Esophagus muscularis mucosa (tissue), 4 donors: ENCODE measurements around the gene CSMD2. TPM values are rescaled to one million over a fixed set of nuclear protein-coding genes. Genes with fewer than 3 reads are reported as not detected.

Experiments
- DNase-seq: peaks from one replicate; pipeline ENCODE4 v3.0.0-alpha.2; 2017; ENCODE audit errors: extremely low spot score
- H3K27ac ChIP-seq, 4 donors: fragments of 200-600 bp; sonication (generic); replicated peaks in 1 of 4; 1 replicate in 3 of 4; 2 replicates in 1 of 4; pipeline ENCODE4 v1.5.1; 2016 to 2019; ENCODE audit warnings: mild to moderate bottlenecking in 1 of 4
- H3K27me3 ChIP-seq, 4 donors: fragments of 200-600 bp; sonication (generic); one replicate each; pipeline versions ENCODE4 v1.5.1 to v1.6.0; 2016 to 2019
- H3K36me3 ChIP-seq, 4 donors: fragments of 200-600 bp; sonication (generic); one replicate each; pipeline ENCODE4 v1.5.1; 2016 to 2019
- H3K4me1 ChIP-seq, 4 donors: fragments of 200-600 bp; sonication (generic); one replicate each; pipeline ENCODE4 v1.5.1; 2016 to 2019
- H3K4me3 ChIP-seq, 4 donors: fragments of 200-600 bp; sonication (generic); 1 replicate in 2 of 4; 2 replicates in 2 of 4; pipeline ENCODE4 v1.5.1; 2016 to 2019; ENCODE audit warnings: mild to moderate bottlenecking in 4 of 4, moderate library complexity in 1 of 4
- H3K9me3 ChIP-seq, 4 donors: fragments of 200-600 bp; sonication (generic); 1 replicate in 3 of 4; 2 replicates in 1 of 4; pipeline ENCODE4 v1.5.1; 2016 to 2019
- EP300 ChIP-seq: sonication (generic); formaldehyde crosslinking; IDR thresholded peaks from one replicate; pipeline ENCODE4 v1.6.1; 2017; ENCODE audit warnings: antibody characterized with exemption
- POLR2A ChIP-seq: fragments of 450-650 bp; IDR thresholded peaks from one replicate; pipeline ENCODE4 v1.6.1; 2017; ENCODE audit warnings: antibody characterized with exemption, moderate library complexity, mild to moderate bottlenecking, low read depth
- POLR2AphosphoS5 ChIP-seq, 2 donors: sonication (generic); formaldehyde crosslinking; IDR thresholded peaks; one replicate each; pipeline ENCODE4 v1.6.1; 2017; ENCODE audit warnings: antibody characterized with exemption in 2 of 2
- WGBS: methylation state at CpG from one replicate; pipeline ENCODE4 v1.1.5; 2018; 5-methylcytosine and 5-hydroxymethylcytosine counted together
- intact Hi-C: fragments of 100-400 bp; cut with DNase I; formaldehyde crosslinking; loops from one replicate; pipeline ENCODE4 v1.15.1; 2023
- total RNA-seq, 4 donors: library from RNA; depleted of rRNA; stranded (reverse); fragments of >200 nt; gene quantifications; one replicate each; pipeline versions ENCODE4 v1.1.0 to v1.2.1, GENCODE V29; 2016
- TF ChIP-seq, protein P1 (sequence below), 3 experiments: fragments of 200-600 bp in 2 of 3; fragments of 450-650 bp in 1 of 3; sonication (generic) in 2 of 3; IDR thresholded peaks; one replicate each; pipeline ENCODE4 v1.5.1; 2017 to 2019; ENCODE audit warnings: antibody characterized with exemption in 3 of 3, mild to moderate bottlenecking in 2 of 3, moderate library complexity in 1 of 3

Gene CSMD2
- total RNA-seq, 4 donors from 2014 or later, result 0.26 to 0.75 (median 0.37) TPM

DNA sequence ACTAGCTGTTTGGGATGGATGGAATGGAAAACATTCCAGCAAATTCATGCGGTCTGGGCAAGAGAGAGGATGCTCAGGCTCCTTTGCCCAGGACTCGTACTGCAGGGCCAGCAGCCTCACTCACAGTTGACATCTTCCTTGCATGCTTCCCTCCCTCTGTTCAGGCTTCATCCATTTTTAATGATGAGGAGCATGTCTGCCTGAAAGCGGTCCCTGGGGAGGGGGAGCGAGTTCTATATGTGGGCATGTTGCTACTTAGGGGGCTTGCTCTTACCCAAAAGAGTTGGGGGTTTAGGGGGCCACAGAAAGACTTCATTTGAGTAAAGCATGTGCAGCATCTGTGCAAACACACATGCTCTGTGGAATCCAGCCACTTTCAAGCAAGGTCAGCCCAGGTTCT lies 203.0 kb downstream of the CSMD2 start:
- no peak overlapping the region for H3K4me3 ChIP-seq
- WGBS, result 73% methylated on average over 3 of the region's 4 CpGs
- DNase-seq, result no peak
- H3K4me1 ChIP-seq, result no peaks in the 10 kb centered on the region
- TF ChIP-seq POLR2A, result no peak
- TF ChIP-seq EP300, result no peak
- TF ChIP-seq, protein P1, sequence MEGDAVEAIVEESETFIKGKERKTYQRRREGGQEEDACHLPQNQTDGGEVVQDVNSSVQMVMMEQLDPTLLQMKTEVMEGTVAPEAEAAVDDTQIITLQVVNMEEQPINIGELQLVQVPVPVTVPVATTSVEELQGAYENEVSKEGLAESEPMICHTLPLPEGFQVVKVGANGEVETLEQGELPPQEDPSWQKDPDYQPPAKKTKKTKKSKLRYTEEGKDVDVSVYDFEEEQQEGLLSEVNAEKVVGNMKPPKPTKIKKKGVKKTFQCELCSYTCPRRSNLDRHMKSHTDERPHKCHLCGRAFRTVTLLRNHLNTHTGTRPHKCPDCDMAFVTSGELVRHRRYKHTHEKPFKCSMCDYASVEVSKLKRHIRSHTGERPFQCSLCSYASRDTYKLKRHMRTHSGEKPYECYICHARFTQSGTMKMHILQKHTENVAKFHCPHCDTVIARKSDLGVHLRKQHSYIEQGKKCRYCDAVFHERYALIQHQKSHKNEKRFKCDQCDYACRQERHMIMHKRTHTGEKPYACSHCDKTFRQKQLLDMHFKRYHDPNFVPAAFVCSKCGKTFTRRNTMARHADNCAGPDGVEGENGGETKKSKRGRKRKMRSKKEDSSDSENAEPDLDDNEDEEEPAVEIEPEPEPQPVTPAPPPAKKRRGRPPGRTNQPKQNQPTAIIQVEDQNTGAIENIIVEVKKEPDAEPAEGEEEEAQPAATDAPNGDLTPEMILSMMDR (IDR thresholded peaks at IDR 0.05), result no peak
- TF ChIP-seq POLR2AphosphoS5 (IDR thresholded peaks at IDR 0.05), result no peak
- no peaks in the 10 kb centered on the region for H3K36me3 ChIP-seq
- intact Hi-C loops, result no loop called here
- peaks cover 0 to 17% (median 0%) of the 10 kb centered on the region in 4 donors for H3K27me3 ChIP-seq
- H3K27ac ChIP-seq, result no peak overlapping the region
- H3K9me3 ChIP-seq, result no peaks in the 10 kb centered on the region

DNA sequence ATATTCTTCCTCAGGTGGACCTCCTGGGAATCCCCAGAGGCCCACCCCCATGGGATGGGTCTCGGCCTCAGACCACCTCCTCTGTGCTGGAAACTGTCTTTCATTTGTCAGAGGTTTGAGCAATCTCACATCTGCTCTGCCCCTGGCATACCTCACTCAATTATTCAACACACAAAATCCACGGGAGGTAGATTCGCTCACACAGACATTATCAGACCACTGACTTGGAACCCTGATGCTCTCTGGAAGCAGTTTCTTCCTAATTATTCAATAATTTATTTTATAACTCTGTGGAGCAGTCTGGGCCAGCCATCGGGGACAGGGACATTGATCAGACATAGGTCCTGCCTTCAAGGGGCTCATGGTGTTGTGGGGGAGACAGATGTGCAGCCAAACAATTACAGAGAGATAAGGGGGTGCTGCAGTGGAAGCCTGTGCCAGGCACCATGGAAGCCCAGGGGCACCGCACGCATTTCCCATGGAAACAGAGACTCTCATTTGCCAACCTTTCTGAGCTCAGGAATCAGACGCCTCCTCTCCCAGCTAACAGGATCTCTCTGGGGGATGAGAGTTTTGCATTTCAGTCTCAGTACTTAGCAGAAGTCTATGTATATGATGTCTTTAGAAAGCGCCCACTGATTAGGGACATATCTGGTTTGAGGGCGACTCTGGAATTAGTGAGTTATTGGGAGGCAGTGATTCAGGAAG lies 204.7 kb downstream of the CSMD2 start:
- H3K4me1 ChIP-seq, result no peaks in the 10 kb centered on the region
- 89% methylated on average over 9 of the region's 9 CpGs for WGBS
- intact Hi-C loops, result no loop called here
- H3K27me3 ChIP-seq, result peaks cover 0 to 12% (median 0%) of the 10 kb centered on the region in 4 donors
- no peak overlapping the region for H3K27ac ChIP-seq
- H3K36me3 ChIP-seq, result no peaks in the 10 kb centered on the region
- TF ChIP-seq EP300, result no peak
- TF ChIP-seq POLR2A, result no peak
- TF ChIP-seq, protein P1 (IDR thresholded peaks at IDR 0.05), result no peak
- TF ChIP-seq POLR2AphosphoS5 (IDR thresholded peaks at IDR 0.05), result no peak
- no peak overlapping the region for H3K4me3 ChIP-seq
- H3K9me3 ChIP-seq, result no peaks in the 10 kb centered on the region
- no peak for DNase-seq

DNA sequence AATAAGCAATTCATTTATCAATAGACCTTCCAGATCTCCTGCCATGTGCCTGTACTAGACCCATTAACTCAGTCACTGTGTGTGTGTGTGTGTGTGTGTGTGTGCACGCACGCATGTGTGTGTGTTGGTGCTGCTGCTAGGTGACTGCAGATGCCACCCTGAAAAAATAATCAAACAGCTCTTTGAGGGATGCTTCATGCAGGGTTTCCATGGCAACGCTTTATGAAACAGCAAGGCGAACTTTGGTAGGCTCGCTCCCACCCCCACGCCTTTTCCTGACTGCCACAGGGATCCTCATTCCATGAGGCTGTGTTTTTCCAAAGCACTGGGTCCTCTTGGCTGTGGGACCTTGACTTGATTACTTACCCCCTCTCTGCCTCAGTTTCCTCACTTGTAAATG lies 207.2 kb downstream of the CSMD2 start:
- no peak for DNase-seq
- Histone ChIP-seq H3K36me3 (no peaks in the 10 kb centered on the region), H3K4me3 (no peak overlapping the region), H3K4me1 (no peaks in the 10 kb centered on the region), H3K9me3 (no peaks in the 10 kb centered on the region), H3K27me3 (peaks cover 0 to 12% (median 0%) of the 10 kb centered on the region in 4 donors), H3K27ac (no peak overlapping the region)
- intact Hi-C loops, result no loop called here
- WGBS, result 81% methylated on average over 6 of the region's 6 CpGs
- TF ChIP-seq, protein P1 (IDR thresholded peaks at IDR 0.05), result no peak
- TF ChIP-seq POLR2A (no peak), EP300 (no peak), POLR2AphosphoS5 (IDR thresholded peaks at IDR 0.05) (no peak)

DNA sequence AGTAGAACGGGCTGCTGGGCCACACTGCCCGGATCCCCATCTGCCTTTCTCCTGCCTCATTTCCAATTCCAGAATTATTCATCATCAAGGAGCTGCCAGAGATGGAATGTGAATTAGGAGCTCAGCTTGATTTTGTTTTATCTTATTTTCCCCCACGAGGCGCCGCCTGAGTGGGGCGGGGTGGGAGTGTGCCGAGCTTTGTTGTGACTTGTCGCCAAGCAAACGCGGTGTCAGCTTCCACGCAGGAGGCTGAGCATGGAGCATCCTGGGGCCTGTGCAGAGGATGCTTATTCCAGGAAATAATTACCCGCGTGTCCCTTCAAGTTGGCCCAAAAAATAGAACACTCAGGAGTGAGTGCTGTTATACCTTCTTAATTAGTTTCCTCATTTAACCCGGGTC lies 209.9 kb downstream of the CSMD2 start:
- Histone ChIP-seq H3K36me3 (no peaks in the 10 kb centered on the region), H3K4me3 (no peak overlapping the region), H3K9me3 (no peaks in the 10 kb centered on the region), H3K4me1 (no peaks in the 10 kb centered on the region), H3K27me3 (peaks cover 0 to 12% (median 0%) of the 10 kb centered on the region in 4 donors), H3K27ac (no peak overlapping the region)
- WGBS, result 82% methylated on average over 14 of the region's 14 CpGs
- DNase-seq, result no peak
- intact Hi-C loops, result no loop called here
- no peak for TF ChIP-seq EP300
- TF ChIP-seq, protein P1 (IDR thresholded peaks at IDR 0.05), result no peak
- no peak for TF ChIP-seq POLR2A
- no peak for TF ChIP-seq POLR2AphosphoS5 (IDR thresholded peaks at IDR 0.05)

DNA sequence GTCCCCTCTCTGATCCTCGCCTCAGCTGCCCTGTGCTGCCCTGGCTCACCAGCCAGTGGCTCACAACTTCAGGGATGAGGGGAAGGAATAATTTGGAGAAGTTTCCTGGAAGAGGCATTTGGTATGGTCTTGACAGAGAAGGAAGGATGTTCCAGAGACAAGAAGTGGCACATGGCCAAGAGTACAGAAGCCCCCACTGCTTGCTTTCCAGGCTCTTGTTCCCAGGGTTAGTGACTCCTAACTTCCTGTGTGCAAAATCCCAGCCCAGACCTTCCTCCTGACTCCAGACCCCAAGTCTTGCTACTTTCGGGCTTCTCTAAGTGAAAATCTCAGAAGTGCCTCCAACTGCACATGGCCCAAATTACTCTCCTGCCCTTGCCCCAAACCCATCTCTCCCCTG lies 215.5 kb downstream of the CSMD2 start:
- no peak overlapping the region for H3K4me3 ChIP-seq
- no peaks in the 10 kb centered on the region for H3K36me3 ChIP-seq
- no peak for TF ChIP-seq POLR2AphosphoS5 (IDR thresholded peaks at IDR 0.05)
- TF ChIP-seq, protein P1 (IDR thresholded peaks at IDR 0.05), result no peak
- no peak for TF ChIP-seq EP300
- no peak for TF ChIP-seq POLR2A
- 77% methylated on average over 2 of the region's 2 CpGs for WGBS
- H3K4me1 ChIP-seq, result no peaks in the 10 kb centered on the region
- no peak overlapping the region for H3K27ac ChIP-seq
- intact Hi-C loops, result no loop called here
- DNase-seq, result no peak
- peaks cover 0 to 9% (median 0%) of the 10 kb centered on the region in 4 donors for H3K27me3 ChIP-seq
- no peaks in the 10 kb centered on the region for H3K9me3 ChIP-seq
